LNCAP (cell line): ENCODE measurements around the gene UBE3B.

Source experiments
- CTCF ChIP-seq: fragments of 450-650 bp; IDR thresholded peaks from 2 replicates; pipeline ENCODE4 v1.5.1; 2017; ENCODE audit warnings: mild to moderate bottlenecking

The UBE3B gene

GRCh38 chr12:109553906-109554500, 76.6 kb downstream of the UBE3B start:
- no peak for TF ChIP-seq CTCF

GRCh38 chr12:109554761-109555160, 77.3 kb downstream of the UBE3B start:
- TF ChIP-seq CTCF: no peak

GRCh38 chr12:109555431-109556315, 78.2 kb downstream of the UBE3B start:
- TF ChIP-seq CTCF: no peak

GRCh38 chr12:109557200-109557599, 79.8 kb downstream of the UBE3B start:
- no peak for TF ChIP-seq CTCF

GRCh38 chr12:109557805-109558204, 80.4 kb downstream of the UBE3B start:
- no peak for TF ChIP-seq CTCF

- no peak for TF ChIP-seq CTCF
These were observed 81.2 kb downstream of the UBE3B start for GRCh38 chr12:109558374-109559199.

- no peak for TF ChIP-seq CTCF
These were observed 81.7 kb downstream of the UBE3B start for GRCh38 chr12:109559200-109559505.
